Spleen (tissue), 7 donors: ENCODE measurements around the gene DUSP15.

Experiments
- POLR2A ChIP-seq, 3 donors: fragments of 450-650 bp; IDR thresholded peaks; one replicate each; pipeline ENCODE4 v1.5.1; 2017; ENCODE audit warnings: antibody characterized with exemption in 3 of 3, mild to moderate bottlenecking in 1 of 3
- TF ChIP-seq, protein P1 (sequence below), 11 experiments: fragments of 200-600 bp in 7 of 11; fragments of 450-650 bp in 4 of 11; sonication (generic) in 4 of 11; IDR thresholded peaks in 8 of 11; conservative IDR thresholded peaks in 3 of 11; 1 replicate in 7 of 11; 2 replicates in 4 of 11; pipeline versions ENCODE4 v1.4.0 to v1.8.0; 2016 to 2021; ENCODE audit warnings: antibody characterized with exemption in 11 of 11, inconsistent platforms in 4 of 11, mild to moderate bottlenecking in 1 of 11
- donor health status: DM: no; HTN: no; CAD: no; lungs with moderate emphysema.
- donor health status: DM: no; HTN: no; CAD: no.
- donor health status: DM: no; HTN: no; CAD: no.

DNA sequence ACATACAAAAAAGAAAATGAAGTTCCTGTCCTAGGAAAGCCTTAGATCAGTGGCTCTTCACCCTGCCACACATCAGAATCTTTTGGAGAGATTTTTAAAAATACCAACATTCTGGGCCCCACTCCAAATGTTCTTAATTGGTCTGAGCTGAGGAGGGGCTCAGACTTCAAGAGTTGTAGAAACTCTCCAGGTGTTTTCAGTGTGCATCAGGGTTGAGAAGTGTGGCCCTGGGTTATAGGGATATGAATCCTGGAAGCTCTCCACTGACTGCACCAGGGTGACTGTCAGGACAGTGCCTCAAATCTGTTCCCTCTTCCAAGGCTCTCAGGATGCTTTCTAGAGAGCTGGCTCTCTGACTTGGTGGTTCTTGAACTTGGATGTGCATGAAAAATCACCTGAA, 56.7 kb downstream of the DUSP15 start:
- TF ChIP-seq POLR2A (IDR thresholded peaks at IDR 0.05), result no peak
- TF ChIP-seq, protein P1, sequence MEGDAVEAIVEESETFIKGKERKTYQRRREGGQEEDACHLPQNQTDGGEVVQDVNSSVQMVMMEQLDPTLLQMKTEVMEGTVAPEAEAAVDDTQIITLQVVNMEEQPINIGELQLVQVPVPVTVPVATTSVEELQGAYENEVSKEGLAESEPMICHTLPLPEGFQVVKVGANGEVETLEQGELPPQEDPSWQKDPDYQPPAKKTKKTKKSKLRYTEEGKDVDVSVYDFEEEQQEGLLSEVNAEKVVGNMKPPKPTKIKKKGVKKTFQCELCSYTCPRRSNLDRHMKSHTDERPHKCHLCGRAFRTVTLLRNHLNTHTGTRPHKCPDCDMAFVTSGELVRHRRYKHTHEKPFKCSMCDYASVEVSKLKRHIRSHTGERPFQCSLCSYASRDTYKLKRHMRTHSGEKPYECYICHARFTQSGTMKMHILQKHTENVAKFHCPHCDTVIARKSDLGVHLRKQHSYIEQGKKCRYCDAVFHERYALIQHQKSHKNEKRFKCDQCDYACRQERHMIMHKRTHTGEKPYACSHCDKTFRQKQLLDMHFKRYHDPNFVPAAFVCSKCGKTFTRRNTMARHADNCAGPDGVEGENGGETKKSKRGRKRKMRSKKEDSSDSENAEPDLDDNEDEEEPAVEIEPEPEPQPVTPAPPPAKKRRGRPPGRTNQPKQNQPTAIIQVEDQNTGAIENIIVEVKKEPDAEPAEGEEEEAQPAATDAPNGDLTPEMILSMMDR (IDR thresholded peaks at IDR 0.05 in 8 of 11, conservative IDR thresholded peaks at IDR 0.05 in 3 of 11), result no peak
